Adipocyte (in vitro differentiated cells): Measurements from ENCODE around the gene GAB2.
"Not testable (repeated sequence)": the region's sequence is repeated elsewhere in the genome, so short reads cannot be mapped to it uniquely, and the experiment has no call there.

ENCODE experiments used
- DNase-seq: peaks from one replicate; pipeline ENCODE4 v3.0.0-alpha.2; 2015; ENCODE audit warnings: low read depth
- H3K27me3 ChIP-seq: replicated peaks from 2 replicates; pipeline ENCODE4 v1.7.0; 2013; ENCODE audit warnings: mild to moderate bottlenecking, low read length, moderate library complexity; ENCODE audit not compliant: control insufficient read depth, insufficient read depth
- H3K36me3 ChIP-seq: 2 replicates; pipeline ENCODE4 v1.7.0; 2013; ENCODE audit warnings: low read length, mild to moderate bottlenecking, moderate library complexity; ENCODE audit not compliant: control insufficient read depth, insufficient read depth, severe bottlenecking
- H3K4me1 ChIP-seq: 2 replicates; pipeline ENCODE4 v1.7.0; 2013; ENCODE audit warnings: mild to moderate bottlenecking, low read length, moderate library complexity; ENCODE audit not compliant: control insufficient read depth, insufficient read depth
- H3K4me3 ChIP-seq: 2 replicates; pipeline ENCODE4 v1.7.0; 2013; ENCODE audit warnings: mild to moderate bottlenecking, low read length, moderate library complexity
- H3K9ac ChIP-seq: 2 replicates; pipeline ENCODE4 v1.7.0; 2013; ENCODE audit warnings: mild to moderate bottlenecking, low read length, moderate library complexity
- H3K9me3 ChIP-seq: 2 replicates; pipeline ENCODE4 v1.7.0; 2013; ENCODE audit warnings: mild to moderate bottlenecking, low read length, moderate library complexity; ENCODE audit not compliant: control insufficient read depth

Gene GAB2

GRCh38 chr11:78237293-78238046, 180.2 kb downstream of the GAB2 start:
- Histone ChIP-seq H3K4me1 (peaks cover 3% of the 10 kb centered on the region), H3K36me3 (no peaks in the 10 kb centered on the region), H3K4me3 (no peak overlapping the region), H3K9ac (no peak overlapping the region), H3K9me3 (peaks cover 7% of the 10 kb centered on the region), H3K27me3 (no peaks in the 10 kb centered on the region)
- no peak for DNase-seq

GRCh38 chr11:78234006-78234405, 183.6 kb downstream of the GAB2 start:
- Histone ChIP-seq H3K9ac (no peak overlapping the region), H3K27me3 (no peaks in the 10 kb centered on the region), H3K4me1 (peaks cover 14% of the 10 kb centered on the region), H3K4me3 (no peak overlapping the region), H3K9me3 (no peaks in the 10 kb centered on the region), H3K36me3 (no peaks in the 10 kb centered on the region)
- DNase-seq, result no peak

- not testable (repeated sequence) for DNase-seq, H3K36me3 ChIP-seq, H3K4me3 ChIP-seq, H3K27me3 ChIP-seq, H3K9me3 ChIP-seq, H3K9ac ChIP-seq
- H3K4me1 ChIP-seq, result peaks cover 14% of the 10 kb centered on the region
Measured at GRCh38 chr11:78233046-78233445, 184.6 kb downstream of the GAB2 start.

- peaks cover 14% of the 10 kb centered on the region for H3K4me1 ChIP-seq
- peak; percentile 63 for DNase-seq
- H3K4me3 ChIP-seq, result no peak overlapping the region
- H3K27me3 ChIP-seq, result no peaks in the 10 kb centered on the region
- H3K36me3 ChIP-seq, result peaks cover 3% of the 10 kb centered on the region
- H3K9ac ChIP-seq, result no peak overlapping the region
- no peaks in the 10 kb centered on the region for H3K9me3 ChIP-seq
Measured at GRCh38 chr11:78231962-78232501, 185.6 kb downstream of the GAB2 start.

- no peak overlapping the region for H3K4me3 ChIP-seq
- no peaks in the 10 kb centered on the region for H3K9me3 ChIP-seq
- no peak for DNase-seq
- no peak overlapping the region for H3K9ac ChIP-seq
- no peaks in the 10 kb centered on the region for H3K27me3 ChIP-seq
- H3K4me1 ChIP-seq, result peaks cover 14% of the 10 kb centered on the region
- H3K36me3 ChIP-seq, result peaks cover 15% of the 10 kb centered on the region
Measured at GRCh38 chr11:78230161-78230877, 187.3 kb downstream of the GAB2 start.

- Histone ChIP-seq H3K4me3 (no peak overlapping the region), H3K27me3 (no peaks in the 10 kb centered on the region), H3K36me3 (peaks cover 27% of the 10 kb centered on the region), H3K9me3 (no peaks in the 10 kb centered on the region), H3K4me1 (peaks cover 14% of the 10 kb centered on the region), H3K9ac (no peak overlapping the region)
- no peak for DNase-seq
Measured at GRCh38 chr11:78229106-78229505, 188.5 kb downstream of the GAB2 start.

GRCh38 chr11:78228467-78228866, 189.2 kb downstream of the GAB2 start:
- Histone ChIP-seq H3K36me3 (peaks cover 32% of the 10 kb centered on the region), H3K9me3 (no peaks in the 10 kb centered on the region), H3K4me1 (peaks cover 14% of the 10 kb centered on the region), H3K4me3 (no peak overlapping the region), H3K27me3 (no peaks in the 10 kb centered on the region), H3K9ac (no peak overlapping the region)
- peak; percentile 73 for DNase-seq

- Histone ChIP-seq H3K4me3 (no peak overlapping the region), H3K4me1 (peaks cover 14% of the 10 kb centered on the region), H3K27me3 (no peaks in the 10 kb centered on the region), H3K9ac (no peak overlapping the region), H3K9me3 (no peaks in the 10 kb centered on the region), H3K36me3 (peaks cover 38% of the 10 kb centered on the region)
- DNase-seq, result no peak
Measured at GRCh38 chr11:78227921-78228320, 189.7 kb downstream of the GAB2 start.

GRCh38 chr11:78226684-78227680, 190.6 kb downstream of the GAB2 start:
- DNase-seq, result no peak
- Histone ChIP-seq H3K4me1 (peaks cover 7% of the 10 kb centered on the region), H3K27me3 (no peaks in the 10 kb centered on the region), H3K9me3 (no peaks in the 10 kb centered on the region), H3K9ac (no peak overlapping the region), H3K36me3 (peaks cover 43% of the 10 kb centered on the region), H3K4me3 (no peak overlapping the region)

- Histone ChIP-seq H3K9me3 (no peaks in the 10 kb centered on the region), H3K36me3 (peaks cover 63% of the 10 kb centered on the region), H3K9ac (no peak overlapping the region), H3K27me3 (no peaks in the 10 kb centered on the region), H3K4me3 (no peak overlapping the region), H3K4me1 (no peaks in the 10 kb centered on the region)
- no peak for DNase-seq
Measured at GRCh38 chr11:78224906-78225420, 192.7 kb downstream of the GAB2 start.
